Measurements from ENCODE around the gene DCXR.

Gene DCXR

GRCh38 chr17:82072827-82073226 lies 35.3 kb upstream of the DCXR start:
- DNase-seq (ENCODE audit: low read depth, low spot score), result no peak

GRCh38 chr17:82070611-82071010 lies 33.1 kb upstream of the DCXR start:
- no peak for DNase-seq (ENCODE audit: low read depth, low spot score)

GRCh38 chr17:82065638-82066303 lies 28.3 kb upstream of the DCXR start, which contains the start of gene DUS1L:
TSS of gene DUS1L (minus strand) at chr17:82065804. CDS start at chr17:82065059, 745 bp downstream.
- peak; percentile 78 for DNase-seq (ENCODE audit: low read depth, low spot score)

GRCh38 chr17:82065193-82065637 lies 27.7 kb upstream of the DCXR start:
- peak; percentile 67 for DNase-seq (ENCODE audit: low read depth, low spot score)

- DNase-seq (ENCODE audit: low read depth, low spot score), result peak; percentile 18
Measured at GRCh38 chr17:82064433-82065192, 27.1 kb upstream of the DCXR start.

GRCh38 chr17:82063424-82064415 lies 26.2 kb upstream of the DCXR start:
- DNase-seq (ENCODE audit: low read depth, low spot score), result no peak

GRCh38 chr17:82062984-82063368 lies 25.5 kb upstream of the DCXR start:
- no peak for DNase-seq (ENCODE audit: low read depth, low spot score)

- DNase-seq (ENCODE audit: low read depth, low spot score), result no peak
Measured at GRCh38 chr17:82062076-82062983, 24.8 kb upstream of the DCXR start.

- no peak for DNase-seq (ENCODE audit: low read depth, low spot score)
Measured at GRCh38 chr17:82061047-82061925, 23.8 kb upstream of the DCXR start.

GRCh38 chr17:82060614-82061013 lies 23.1 kb upstream of the DCXR start:
- DNase-seq (ENCODE audit: low read depth, low spot score), result no peak

GRCh38 chr17:82060001-82060380 lies 22.5 kb upstream of the DCXR start:
- DNase-seq (ENCODE audit: low read depth, low spot score), result no peak

GRCh38 chr17:82059272-82060000 lies 21.9 kb upstream of the DCXR start:
- DNase-seq (ENCODE audit: low read depth, low spot score), result no peak

- no peak for DNase-seq (ENCODE audit: low read depth, low spot score)
Measured at GRCh38 chr17:82058855-82059249, 21.4 kb upstream of the DCXR start.

- no peak for DNase-seq (ENCODE audit: low read depth, low spot score)
Measured at GRCh38 chr17:82058230-82058854, 20.8 kb upstream of the DCXR start.

- DNase-seq (ENCODE audit: low read depth, low spot score), result no peak
Measured at GRCh38 chr17:82056729-82057621, 19.5 kb upstream of the DCXR start.

GRCh38 chr17:82055965-82056728 lies 18.6 kb upstream of the DCXR start:
- no peak for DNase-seq (ENCODE audit: low read depth, low spot score)

Data from astrocyte of the hippocampus (primary cell).